HL-60 (cell line): Measurements from ENCODE around the gene MAN1C1.

ENCODE experiments used
- DNase-seq, 2 experiments: peaks; one replicate each; pipeline ENCODE4 v3.0.0-alpha.2; 2010 to 2020; ENCODE audit warnings: low read depth in 1 of 2, low spot score in 1 of 2
- H3K27ac ChIP-seq: fragments of 250-450 bp; sonication (Bioruptor Pico); replicated peaks from 2 replicates; pipeline ENCODE4 v1.5.1; 2020; ENCODE audit warnings: mild to moderate bottlenecking, moderate library complexity
- H3K27me3 ChIP-seq: fragments of 250-450 bp; sonication (Bioruptor Pico); 2 replicates; pipeline ENCODE4 v1.5.1; 2021; ENCODE audit warnings: mild to moderate bottlenecking, moderate library complexity; ENCODE audit not compliant: insufficient read depth, poor library complexity, severe bottlenecking
- H3K4me3 ChIP-seq: replicated peaks from 2 replicates; pipeline ENCODE4 v1.5.1; 2011; ENCODE audit warnings: mild to moderate bottlenecking, control low read depth, low read length; ENCODE audit not compliant: insufficient read depth
- CTCF ChIP-seq: IDR thresholded peaks from one replicate; pipeline ENCODE4 v1.5.1; 2011; ENCODE audit warnings: low read length, control low read depth, inconsistent platforms; ENCODE audit not compliant: insufficient read depth
- GABPA ChIP-seq: IDR thresholded peaks from 2 replicates; pipeline ENCODE4 v1.6.1; 2012; ENCODE audit warnings: low read depth
- POLR2AphosphoS5 ChIP-seq: IDR thresholded peaks from 2 replicates; pipeline ENCODE4 v1.6.1; 2012; ENCODE audit warnings: low read depth
- REST ChIP-seq: IDR thresholded peaks from 2 replicates; pipeline ENCODE4 v1.6.1; 2012; ENCODE audit warnings: low read depth; ENCODE audit not compliant: insufficient replicate concordance
- SPI1 ChIP-seq: IDR thresholded peaks from 2 replicates; pipeline ENCODE4 v1.6.1; 2012; ENCODE audit warnings: low read depth, mild to moderate bottlenecking, borderline replicate concordance

MAN1C1 gene

GRCh38 chr1:25724966-25725365 is 108.4 kb downstream of the MAN1C1 start:
- H3K27me3 ChIP-seq, result peaks cover 9% of the 10 kb centered on the region
- no peak for TF ChIP-seq REST
- TF ChIP-seq SPI1, result no peak
- TF ChIP-seq GABPA, result no peak
- TF ChIP-seq CTCF, result no peak
- no peak for TF ChIP-seq POLR2AphosphoS5
- no peak overlapping the region for H3K27ac ChIP-seq
- no peak for DNase-seq
- no peak overlapping the region for H3K4me3 ChIP-seq

- no peak overlapping the region for H3K27ac ChIP-seq
- no peak for DNase-seq
- no peak for TF ChIP-seq REST
- TF ChIP-seq SPI1, result no peak
- no peak for TF ChIP-seq GABPA
- TF ChIP-seq CTCF, result no peak
- no peak for TF ChIP-seq POLR2AphosphoS5
- H3K27me3 ChIP-seq, result peaks cover 9% of the 10 kb centered on the region
- H3K4me3 ChIP-seq, result no peak overlapping the region
These were observed 108.9 kb downstream of the MAN1C1 start for GRCh38 chr1:25725482-25725881.

DNA sequence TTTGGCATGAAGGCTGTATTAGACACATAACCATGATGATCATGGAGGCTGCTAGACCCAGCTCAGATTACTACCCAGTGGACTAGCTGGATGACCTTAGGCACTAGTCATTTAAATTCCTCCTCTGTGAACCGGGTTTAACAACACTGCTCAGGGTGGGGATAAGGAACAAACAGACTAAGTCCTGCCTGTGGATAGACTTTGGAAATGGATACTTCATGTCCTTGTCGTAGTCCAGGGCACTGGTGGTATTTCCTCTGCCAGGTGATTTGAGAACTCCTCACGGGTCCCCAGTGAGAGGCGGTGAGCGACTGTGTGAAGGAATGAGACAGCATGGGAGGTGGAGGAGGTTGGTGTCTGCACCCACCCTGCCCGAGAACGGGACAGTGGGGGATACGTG is 110.5 kb downstream of the MAN1C1 start:
- Histone ChIP-seq H3K27me3 (peaks cover 9% of the 10 kb centered on the region), H3K27ac (no peak overlapping the region), H3K4me3 (no peak overlapping the region)
- TF ChIP-seq REST, result no peak
- TF ChIP-seq GABPA, result no peak
- TF ChIP-seq CTCF, result no peak
- TF ChIP-seq SPI1, result no peak
- no peak for TF ChIP-seq POLR2AphosphoS5
- no peak for DNase-seq
